Glutamatergic neuron (in vitro differentiated cells): ENCODE results near the gene NLRP11. TPM values are rescaled to one million over a fixed set of nuclear protein-coding genes. Genes with fewer than 3 reads are reported as not detected.

Experiments
- DNase-seq: peaks from one replicate; pipeline ENCODE4 v3.0.0; 2022
- H3K27ac Mint-ChIP-seq: one replicate; pipeline ENCODE4 v1.8.0; 2020; ENCODE audit warnings: mild to moderate bottlenecking, mixed read lengths, inconsistent platforms; ENCODE audit not compliant: unreplicated experiment
- H3K27me3 Mint-ChIP-seq: one replicate; pipeline ENCODE4 v1.8.0; 2020; ENCODE audit warnings: mild to moderate bottlenecking, moderate library complexity, mixed read lengths, inconsistent platforms; ENCODE audit not compliant: unreplicated experiment
- H3K36me3 Mint-ChIP-seq: one replicate; pipeline ENCODE4 v1.8.0; 2020; ENCODE audit warnings: mild to moderate bottlenecking, mixed read lengths, inconsistent platforms; ENCODE audit not compliant: unreplicated experiment
- H3K4me1 Mint-ChIP-seq: one replicate; pipeline ENCODE4 v1.8.0; 2020; ENCODE audit warnings: mild to moderate bottlenecking, low read depth, mixed read lengths, inconsistent platforms; ENCODE audit not compliant: unreplicated experiment
- H3K4me3 Mint-ChIP-seq: one replicate; pipeline ENCODE4 v1.8.0; 2020; ENCODE audit warnings: mild to moderate bottlenecking, mixed read lengths, inconsistent platforms; ENCODE audit not compliant: unreplicated experiment
- H3K9me3 Mint-ChIP-seq: one replicate; pipeline ENCODE4 v1.8.0; 2020; ENCODE audit warnings: mild to moderate bottlenecking, moderate library complexity, mixed read lengths, inconsistent platforms; ENCODE audit not compliant: unreplicated experiment
- total RNA-seq: library from RNA; stranded (reverse); fragmentation: NEBNext Ultra II Directional; extraction: Animal tissue kit (Norgen Biotek cat#: 25700); gene quantifications from one replicate; pipeline ENCODE4 v1.2.1, GENCODE V29; 2021; ENCODE audit not compliant: unreplicated experiment
- TF ChIP-seq, protein P1 (sequence below): fragments of 200-600 bp; sonication (generic); IDR thresholded peaks from one replicate; pipeline ENCODE4 v1.5.0; 2021; ENCODE audit not compliant: partially characterized antibody, unreplicated experiment

Gene NLRP11
- total RNA-seq, 1 donor from 2014 or later, result 0.34 TPM

DNA sequence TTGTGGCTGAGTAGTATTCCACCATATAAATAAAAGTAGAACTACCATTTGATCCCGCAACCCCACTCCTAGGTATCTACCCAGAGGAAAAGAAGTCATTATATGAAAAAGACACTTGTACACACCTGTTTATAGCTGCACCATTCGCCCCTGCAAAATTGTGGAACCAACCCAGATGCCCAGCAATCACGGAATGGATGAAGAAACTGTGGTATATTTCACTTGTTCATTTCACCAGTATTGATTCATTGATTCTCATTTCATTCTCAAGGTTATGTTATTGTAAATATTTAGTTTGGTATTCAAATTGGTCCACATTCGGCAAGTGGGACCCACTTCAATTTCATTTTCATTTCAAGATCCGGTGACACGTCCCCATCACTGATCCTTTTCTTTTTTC is 81.1 kb downstream of the NLRP11 start:
- Mint-ChIP-seq H3K36me3 (peaks cover 5% of the 10 kb centered on the region), H3K9me3 (peaks cover 3% of the 10 kb centered on the region), H3K4me3 (no peak overlapping the region), H3K27ac (no peak overlapping the region), H3K27me3 (peaks cover 1% of the 10 kb centered on the region), H3K4me1 (no peaks in the 10 kb centered on the region)
- TF ChIP-seq, protein P1, sequence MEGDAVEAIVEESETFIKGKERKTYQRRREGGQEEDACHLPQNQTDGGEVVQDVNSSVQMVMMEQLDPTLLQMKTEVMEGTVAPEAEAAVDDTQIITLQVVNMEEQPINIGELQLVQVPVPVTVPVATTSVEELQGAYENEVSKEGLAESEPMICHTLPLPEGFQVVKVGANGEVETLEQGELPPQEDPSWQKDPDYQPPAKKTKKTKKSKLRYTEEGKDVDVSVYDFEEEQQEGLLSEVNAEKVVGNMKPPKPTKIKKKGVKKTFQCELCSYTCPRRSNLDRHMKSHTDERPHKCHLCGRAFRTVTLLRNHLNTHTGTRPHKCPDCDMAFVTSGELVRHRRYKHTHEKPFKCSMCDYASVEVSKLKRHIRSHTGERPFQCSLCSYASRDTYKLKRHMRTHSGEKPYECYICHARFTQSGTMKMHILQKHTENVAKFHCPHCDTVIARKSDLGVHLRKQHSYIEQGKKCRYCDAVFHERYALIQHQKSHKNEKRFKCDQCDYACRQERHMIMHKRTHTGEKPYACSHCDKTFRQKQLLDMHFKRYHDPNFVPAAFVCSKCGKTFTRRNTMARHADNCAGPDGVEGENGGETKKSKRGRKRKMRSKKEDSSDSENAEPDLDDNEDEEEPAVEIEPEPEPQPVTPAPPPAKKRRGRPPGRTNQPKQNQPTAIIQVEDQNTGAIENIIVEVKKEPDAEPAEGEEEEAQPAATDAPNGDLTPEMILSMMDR, result no peak
- no peak for DNase-seq

DNA sequence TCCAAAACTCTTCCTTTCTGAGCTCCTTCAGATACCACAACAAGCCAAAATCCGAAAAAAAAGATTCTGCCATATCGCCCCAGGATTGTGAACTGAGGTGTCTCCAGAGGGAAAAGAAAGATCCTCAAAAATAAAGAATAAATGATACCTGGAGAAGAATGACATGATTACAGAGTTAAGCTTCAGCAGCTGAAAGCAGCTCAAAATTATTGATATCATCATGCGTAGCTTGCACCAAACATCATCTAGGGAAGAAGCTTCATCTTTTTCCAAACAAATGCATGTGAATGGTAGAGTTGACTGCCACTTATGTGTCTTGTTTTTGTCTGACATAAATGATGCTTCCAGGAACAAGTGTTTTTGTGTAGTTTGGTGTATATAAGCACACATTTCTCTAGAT is 93.5 kb downstream of the NLRP11 start, which contains the start of gene NLRP9:
Gene NLRP9 (minus strand): TSS at position 101 of the 400 bp plus-strand sequence. CDS start 28 bp downstream, at position 73.
- DNase-seq, result no peak
- TF ChIP-seq, protein P1, result no peak
- H3K27ac Mint-ChIP-seq, result no peak within 1 kb of the TSS
- peaks cover 6% of the 10 kb centered on the region for H3K36me3 Mint-ChIP-seq
- H3K27me3 Mint-ChIP-seq, result no peaks in the 10 kb centered on the region
- no peaks in the 10 kb centered on the region for H3K9me3 Mint-ChIP-seq
- no peak within 1 kb of the TSS for H3K4me3 Mint-ChIP-seq
- no peaks in the 10 kb centered on the region for H3K4me1 Mint-ChIP-seq

Other genes starting within 250 kb of the NLRP11 start
- 26.0 TPM for gene FIZ1, start 232.5 kb downstream of the NLRP11 start, total RNA-seq
- gene ZNF524, start 231.7 kb downstream of the NLRP11 start, total RNA-seq, result 6.7 TPM
- gene ZNF865, start 226.4 kb downstream of the NLRP11 start, total RNA-seq, result 14.6 TPM
- 8.4 TPM for gene ZNF784, start 207.4 kb downstream of the NLRP11 start, total RNA-seq
- 43.6 TPM for gene ZNF580, start 191.0 kb downstream of the NLRP11 start, total RNA-seq
- gene ZNF581, start 188.3 kb downstream of the NLRP11 start, total RNA-seq, result 31.0 TPM
- 32.1 TPM for gene CCDC106, start 183.8 kb downstream of the NLRP11 start, total RNA-seq
- 216 TPM for gene U2AF2, start 177.0 kb downstream of the NLRP11 start, total RNA-seq
- 150 TPM for gene EPN1, start 156.8 kb downstream of the NLRP11 start, total RNA-seq
- not detected for gene NLRP9, start 93.6 kb downstream of the NLRP11 start, total RNA-seq
- gene RFPL4A, start 72.9 kb downstream of the NLRP11 start, total RNA-seq, result not detected
- gene RFPL4AL1, start 62.9 kb downstream of the NLRP11 start, total RNA-seq, result 0.96 TPM
- not detected for gene NLRP4, start 4.5 kb upstream of the NLRP11 start, total RNA-seq
- not detected for gene NLRP13, start 100.3 kb upstream of the NLRP11 start, total RNA-seq
- not detected for gene NLRP8, start 115.8 kb upstream of the NLRP11 start, total RNA-seq
- not detected for gene NLRP5, start 154.8 kb upstream of the NLRP11 start, total RNA-seq